Epithelial cell of proximal tubule (primary cell): ENCODE data around the gene ALDH1L2. TPM values are rescaled to one million over a fixed set of nuclear protein-coding genes. Genes with fewer than 3 reads are reported as not detected.

Experiments
- DNase-seq: peaks from one replicate; pipeline ENCODE4 v3.0.0-alpha.2; 2011; ENCODE audit warnings: low read depth
- H3K4me3 ChIP-seq: 2 replicates; pipeline ENCODE4 v1.5.1; 2011; ENCODE audit warnings: low read depth, mild to moderate bottlenecking, low read length
- CTCF ChIP-seq: conservative IDR thresholded peaks from 2 replicates; pipeline ENCODE4 v1.5.1; 2012; ENCODE audit warnings: low read depth, mild to moderate bottlenecking, low read length
- total RNA-seq: library from RNA; depleted of rRNA; stranded (reverse); fragments of >200 nt; gene quantifications from 2 replicates; pipeline ENCODE4 v1.2.3, GENCODE V29; 2015

ALDH1L2 gene
- total RNA-seq = 1.5 and 1.7 TPM in 2 replicates

DNA sequence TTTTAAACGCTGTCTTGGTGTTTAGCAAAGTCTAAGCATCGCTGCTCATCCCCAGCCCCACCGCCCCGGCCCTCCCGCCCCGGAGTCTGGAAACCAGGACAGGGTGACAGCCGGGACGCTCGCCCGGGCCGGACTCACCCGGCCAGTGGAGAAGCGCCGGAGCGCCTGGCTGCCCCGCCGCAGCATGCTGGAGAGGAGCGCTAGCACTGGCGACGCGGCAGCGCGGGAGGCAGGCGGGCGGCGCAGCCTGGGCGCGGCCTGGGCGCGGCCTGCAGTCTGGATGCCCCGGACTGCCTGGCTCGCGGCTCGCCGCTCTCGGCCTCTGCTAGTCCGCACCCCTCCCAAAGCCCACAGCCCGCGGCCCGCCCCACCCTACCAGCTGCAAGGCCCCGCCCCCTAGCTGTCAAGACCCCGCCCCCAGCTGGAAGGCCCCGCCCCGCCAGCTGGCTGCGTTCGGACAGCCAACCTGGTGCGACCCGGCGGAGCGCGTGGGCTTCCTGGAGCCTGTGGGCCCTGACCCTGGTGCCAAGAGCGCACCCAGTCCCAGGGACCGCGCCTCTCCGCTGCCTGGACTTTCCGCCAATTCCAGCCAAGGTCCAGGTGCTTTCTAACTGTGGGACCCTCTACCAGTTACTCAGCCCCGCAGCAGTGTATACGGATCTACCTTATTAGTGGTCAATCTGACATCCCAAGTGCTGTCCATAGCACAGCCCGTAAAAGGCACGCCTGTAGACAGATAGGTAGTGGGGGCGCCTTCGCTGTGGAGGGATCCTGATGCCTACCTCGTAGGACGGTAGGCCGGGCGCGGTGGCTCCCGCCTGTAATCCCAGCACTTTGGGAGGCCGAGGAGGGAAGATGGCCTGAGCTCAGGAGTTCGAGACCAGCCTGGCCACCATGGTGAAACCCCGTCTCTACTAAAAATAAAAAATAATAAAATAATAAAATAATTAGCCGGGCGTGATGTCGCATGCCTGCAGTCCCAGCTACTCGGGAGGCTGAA is at the start of gene ALDH1L2:
Gene ALDH1L2, minus strand, starts transcription at position 208 of the 1,000 bp plus-strand sequence. Its CDS starts 22 bp downstream, at position 186.
- TF ChIP-seq CTCF = no peak
- peak within 1 kb of the TSS; percentile 50 for H3K4me3 ChIP-seq
- DNase-seq = no peak

DNA sequence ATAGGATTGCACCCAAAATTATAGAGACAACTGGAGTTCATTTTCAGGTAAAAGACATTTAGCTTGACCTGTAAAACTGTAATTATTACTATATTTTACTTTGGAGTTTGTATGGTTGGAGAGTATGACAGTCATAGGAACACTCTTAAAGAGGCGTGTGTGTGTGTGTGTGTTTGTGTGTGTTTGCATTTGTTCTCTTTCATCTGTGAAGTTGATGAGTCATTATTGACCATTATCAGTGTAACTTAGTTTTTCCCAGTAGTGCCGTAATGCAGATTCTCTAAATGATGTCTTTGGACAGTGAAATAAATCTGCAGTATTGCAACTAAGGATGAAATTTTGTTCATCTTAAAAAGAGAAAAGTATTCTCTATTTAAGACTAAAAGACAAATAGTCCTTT is 36.3 kb upstream of the ALDH1L2 start:
- DNase-seq = no peak
- no peak overlapping the region for H3K4me3 ChIP-seq
- no peak for TF ChIP-seq CTCF

- DNase-seq = no peak
- H3K4me3 ChIP-seq = no peak overlapping the region
- no peak for TF ChIP-seq CTCF
Measured at GRCh38 chr12:105116969-105117368, 32.7 kb upstream of the ALDH1L2 start.

DNA sequence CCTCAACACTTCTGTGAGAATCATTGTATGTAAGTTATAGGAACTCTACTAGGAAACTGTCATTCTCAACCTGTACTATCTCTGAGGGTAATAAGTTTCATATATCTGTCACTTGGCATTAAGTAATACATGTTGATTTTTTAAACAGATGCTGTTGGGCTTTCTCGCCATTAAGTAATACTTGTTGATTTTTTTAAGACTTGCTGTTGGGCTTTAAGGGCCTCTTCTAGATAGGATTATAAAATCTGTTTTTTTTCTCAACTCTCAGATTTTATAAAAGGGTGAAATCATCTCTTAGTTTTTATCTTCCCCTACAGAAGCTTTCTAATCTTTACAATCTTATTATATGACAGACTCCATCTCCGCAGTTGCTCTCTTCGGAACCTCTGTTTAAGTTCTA is 28.8 kb upstream of the ALDH1L2 start:
- DNase-seq = no peak
- TF ChIP-seq CTCF = no peak
- H3K4me3 ChIP-seq = no peak overlapping the region

- DNase-seq = no peak
- TF ChIP-seq CTCF = no peak
- H3K4me3 ChIP-seq = peak overlapping the region; percentile 91
Measured at GRCh38 chr12:105110851-105111250, 26.6 kb upstream of the ALDH1L2 start.

DNA sequence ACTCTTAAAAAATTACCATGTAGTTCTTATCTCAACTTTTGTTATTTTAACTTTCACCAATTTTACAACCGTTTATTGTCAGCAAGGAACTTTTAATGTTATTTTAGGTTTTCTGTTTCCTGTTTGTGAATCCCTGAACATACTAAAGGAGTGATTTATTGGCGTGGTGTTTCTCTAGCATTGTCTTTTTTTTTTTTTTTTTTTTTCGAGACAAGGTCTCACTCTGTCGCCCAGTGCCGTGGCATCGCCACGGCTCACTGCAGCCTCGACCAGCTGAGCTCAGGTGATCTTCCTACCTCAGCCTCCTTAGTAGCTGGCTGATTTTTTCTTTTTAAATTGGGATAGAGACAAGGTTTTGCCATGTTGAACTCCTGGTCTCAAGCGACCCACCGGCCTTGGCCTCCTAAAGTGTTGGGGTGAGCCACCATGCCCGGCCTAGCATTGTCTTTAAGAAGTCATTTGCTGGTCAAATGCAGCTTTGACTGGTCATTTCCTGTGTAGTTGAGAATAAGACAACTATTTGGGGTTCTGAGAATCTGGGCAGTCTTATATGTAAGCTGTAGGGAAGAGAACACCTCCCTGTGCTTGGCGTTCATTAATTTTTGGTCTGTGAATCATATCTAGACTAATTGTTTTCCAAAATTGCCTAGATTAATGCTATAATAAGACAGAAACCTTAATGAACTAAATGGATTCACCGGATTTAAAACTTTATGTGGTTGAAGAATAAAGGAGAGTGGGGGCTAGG is 25.4 kb upstream of the ALDH1L2 start:
- H3K4me3 ChIP-seq = peak overlapping the region; percentile 91
- DNase-seq = no peak
- TF ChIP-seq CTCF = no peak
